Measurements from ENCODE around the gene NR2F1-AS1. TPM values are rescaled to one million over a fixed set of nuclear protein-coding genes. Genes with fewer than 3 reads are reported as not detected.
"Not testable (repeated sequence)": the region's sequence is repeated elsewhere in the genome, so short reads cannot be mapped to it uniquely, and the experiment has no call there.

Gene NR2F1-AS1
- polyA plus RNA-seq, 1 experiment = 29.9 TPM

DNA sequence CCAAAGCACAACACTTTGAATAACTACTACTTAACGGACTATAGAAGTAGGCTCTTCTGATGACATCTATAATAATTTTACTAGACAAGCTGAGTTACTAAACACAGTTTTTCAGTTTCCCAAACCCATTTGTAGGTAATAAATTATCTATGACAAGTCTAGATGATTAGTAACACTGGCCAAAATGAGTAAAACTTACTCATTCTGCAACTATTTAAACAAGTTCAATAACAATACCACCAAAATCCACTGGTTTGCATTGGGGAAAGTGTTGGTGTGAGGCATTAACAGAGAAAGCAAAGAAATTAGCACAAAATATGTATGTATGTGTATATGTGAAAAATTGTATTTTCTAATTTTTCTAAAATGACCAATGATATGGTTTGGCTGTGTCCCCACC is 119.3 kb downstream of the NR2F1-AS1 start:
- no peak for DNase-seq (ENCODE audit: low read depth, low spot score)

GRCh38 chr5:93460286-93460685 is 120.7 kb downstream of the NR2F1-AS1 start:
- POLR2A ChIA-PET = no interaction called here
- Histone ChIP-seq H3K9me3 (ENCODE audit: control insufficient read depth, insufficient read depth, low read length) (peaks cover 9% of the 10 kb centered on the region), H3K27me3 (ENCODE audit: control insufficient read depth, insufficient read depth, low read length) (no peaks in the 10 kb centered on the region), H3K4me3 (ENCODE audit: low read depth, low read length) (no peak overlapping the region), H3K27ac (ENCODE audit: low read depth, low read length) (no peak overlapping the region)
- CTCF ChIA-PET = no interaction called here
- TF ChIP-seq, protein P1, sequence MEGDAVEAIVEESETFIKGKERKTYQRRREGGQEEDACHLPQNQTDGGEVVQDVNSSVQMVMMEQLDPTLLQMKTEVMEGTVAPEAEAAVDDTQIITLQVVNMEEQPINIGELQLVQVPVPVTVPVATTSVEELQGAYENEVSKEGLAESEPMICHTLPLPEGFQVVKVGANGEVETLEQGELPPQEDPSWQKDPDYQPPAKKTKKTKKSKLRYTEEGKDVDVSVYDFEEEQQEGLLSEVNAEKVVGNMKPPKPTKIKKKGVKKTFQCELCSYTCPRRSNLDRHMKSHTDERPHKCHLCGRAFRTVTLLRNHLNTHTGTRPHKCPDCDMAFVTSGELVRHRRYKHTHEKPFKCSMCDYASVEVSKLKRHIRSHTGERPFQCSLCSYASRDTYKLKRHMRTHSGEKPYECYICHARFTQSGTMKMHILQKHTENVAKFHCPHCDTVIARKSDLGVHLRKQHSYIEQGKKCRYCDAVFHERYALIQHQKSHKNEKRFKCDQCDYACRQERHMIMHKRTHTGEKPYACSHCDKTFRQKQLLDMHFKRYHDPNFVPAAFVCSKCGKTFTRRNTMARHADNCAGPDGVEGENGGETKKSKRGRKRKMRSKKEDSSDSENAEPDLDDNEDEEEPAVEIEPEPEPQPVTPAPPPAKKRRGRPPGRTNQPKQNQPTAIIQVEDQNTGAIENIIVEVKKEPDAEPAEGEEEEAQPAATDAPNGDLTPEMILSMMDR (IDR thresholded peaks at IDR 0.05; ENCODE audit: low read depth, low read length) = no peak
- DNase-seq (ENCODE audit: low read depth, low spot score) = no peak

More for the DNA sequence above, 119.3 kb downstream of the NR2F1-AS1 start:
- TF ChIP-seq, protein P1 (IDR thresholded peaks at IDR 0.05; ENCODE audit: low read depth, low read length) = no peak
- POLR2A ChIA-PET = no interaction called here
- CTCF ChIA-PET = interaction anchor here (0.6 kb wide), 1 partner anchor 9 kb away, joined by 3 read pairs; no protein-coding TSS in a partner anchor
- H3K9me3 ChIP-seq (ENCODE audit: control insufficient read depth, insufficient read depth, low read length) = peaks cover 9% of the 10 kb centered on the region
- H3K27me3 ChIP-seq (ENCODE audit: control insufficient read depth, insufficient read depth, low read length) = no peaks in the 10 kb centered on the region
- no peak overlapping the region for H3K27ac ChIP-seq (ENCODE audit: low read depth, low read length)
- no peak overlapping the region for H3K4me3 ChIP-seq (ENCODE audit: low read depth, low read length)

DNA sequence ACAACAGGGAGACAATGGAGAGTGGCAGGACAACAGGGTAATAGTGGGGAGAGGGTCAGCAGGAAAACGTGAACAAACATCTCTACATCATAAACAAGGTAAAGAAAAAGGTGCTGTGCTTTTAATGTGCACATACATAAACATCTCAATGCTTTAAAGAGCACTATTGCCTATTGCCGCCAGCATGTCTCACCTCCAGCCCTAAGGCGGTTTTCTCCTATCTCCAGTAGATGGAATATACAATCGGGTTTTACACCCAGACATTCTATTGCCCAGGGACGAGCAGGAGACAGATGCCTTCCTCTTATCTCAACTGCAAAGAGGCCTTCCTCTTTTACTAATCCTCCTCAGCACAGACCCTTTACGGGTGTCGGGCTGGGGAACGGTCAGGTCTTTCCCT is 124.2 kb downstream of the NR2F1-AS1 start:
- H3K9me3 ChIP-seq (ENCODE audit: control insufficient read depth, insufficient read depth, low read length); H3K27ac ChIP-seq (ENCODE audit: low read depth, low read length); H3K4me3 ChIP-seq (ENCODE audit: low read depth, low read length); POLR2A ChIA-PET; CTCF ChIA-PET; DNase-seq (ENCODE audit: low read depth, low spot score); H3K27me3 ChIP-seq (ENCODE audit: control insufficient read depth, insufficient read depth, low read length): not testable (repeated sequence)

DNA sequence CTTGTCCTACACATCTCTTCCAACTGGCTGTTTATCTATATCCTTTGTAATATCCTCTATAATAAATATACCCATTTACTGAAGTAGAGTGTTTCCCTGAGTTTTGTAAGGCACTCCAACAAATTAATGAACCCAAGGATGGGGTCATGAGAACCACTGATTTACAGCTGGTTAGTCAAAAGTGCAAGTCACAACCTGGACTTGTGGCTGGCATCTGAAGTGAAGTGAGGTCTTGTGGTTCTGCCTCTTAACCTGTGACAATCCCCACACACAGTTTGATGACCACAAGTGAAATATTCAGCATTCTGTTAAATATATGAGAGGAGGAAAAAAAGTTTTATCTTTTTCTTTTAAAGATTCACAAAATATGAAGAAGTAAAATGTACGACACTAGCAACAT is 126.1 kb downstream of the NR2F1-AS1 start:
- Histone ChIP-seq H3K9me3 (ENCODE audit: control insufficient read depth, insufficient read depth, low read length) (no peaks in the 10 kb centered on the region; the same call in 1 of the 2 replicates), H3K27ac (ENCODE audit: low read depth, low read length) (no peak overlapping the region), H3K27me3 (ENCODE audit: control insufficient read depth, insufficient read depth, low read length) (no peaks in the 10 kb centered on the region), H3K4me3 (ENCODE audit: low read depth, low read length) (no peak overlapping the region)
- CTCF ChIA-PET = no interaction called here
- TF ChIP-seq, protein P1 (IDR thresholded peaks at IDR 0.05; ENCODE audit: low read depth, low read length) = no peak
- no peak for DNase-seq (ENCODE audit: low read depth, low spot score)
- POLR2A ChIA-PET = no interaction called here

DNA sequence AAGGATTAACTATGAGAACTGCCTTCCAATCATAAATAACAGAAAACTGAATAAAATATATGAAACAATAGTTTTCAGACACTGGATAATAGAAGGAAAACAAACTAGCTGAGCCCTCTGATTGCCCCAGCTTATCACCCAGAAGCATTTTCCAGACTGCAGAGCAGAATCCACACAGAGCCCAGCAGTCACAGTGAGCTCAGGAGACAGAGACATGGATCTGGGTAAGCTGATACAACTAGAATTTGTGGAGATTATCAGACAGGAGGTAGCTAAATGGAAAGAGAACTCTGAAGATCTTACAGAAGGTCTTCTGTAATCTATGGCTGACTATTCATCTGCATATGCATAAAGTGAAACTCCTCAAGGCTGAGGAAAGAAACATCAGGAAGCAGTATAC is 128.8 kb downstream of the NR2F1-AS1 start:
- Histone ChIP-seq H3K27me3 (ENCODE audit: control insufficient read depth, insufficient read depth, low read length) (no peaks in the 10 kb centered on the region), H3K9me3 (ENCODE audit: control insufficient read depth, insufficient read depth, low read length) (no peaks in the 10 kb centered on the region), H3K27ac (ENCODE audit: low read depth, low read length) (no peak overlapping the region), H3K4me3 (ENCODE audit: low read depth, low read length) (no peak overlapping the region)
- POLR2A ChIA-PET = no interaction called here
- TF ChIP-seq, protein P1 (IDR thresholded peaks at IDR 0.05; ENCODE audit: low read depth, low read length) = no peak
- no peak for DNase-seq (ENCODE audit: low read depth, low spot score)
- CTCF ChIA-PET = no interaction called here

DNA sequence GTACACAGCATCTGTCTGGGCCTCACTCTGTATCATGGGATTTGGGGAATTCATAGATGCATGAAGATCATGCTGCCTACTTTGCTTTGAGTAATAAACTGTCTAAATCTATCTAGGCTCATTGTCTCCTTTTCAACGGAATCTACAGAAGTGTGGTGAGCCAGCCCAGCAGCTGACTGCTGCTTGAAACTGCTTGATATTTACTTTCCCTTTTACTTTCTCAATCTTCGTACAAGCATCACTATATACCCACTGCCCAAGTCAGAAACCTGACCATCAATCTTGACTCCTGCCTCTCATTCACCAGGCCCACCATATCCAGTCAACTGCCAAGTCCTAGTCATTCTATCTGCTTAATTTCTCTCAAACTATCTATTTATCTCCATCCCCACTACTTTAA is 142.9 kb downstream of the NR2F1-AS1 start:
- CTCF ChIA-PET = no interaction called here

More for the DNA sequence above, 142.9 kb downstream of the NR2F1-AS1 start:
- POLR2A ChIA-PET = no interaction called here
- no peaks in the 10 kb centered on the region for H3K27me3 ChIP-seq (ENCODE audit: control insufficient read depth, insufficient read depth, low read length)
- TF ChIP-seq, protein P1 (IDR thresholded peaks at IDR 0.05; ENCODE audit: low read depth, low read length) = no peak
- no peak for DNase-seq (ENCODE audit: low read depth, low spot score)
- H3K9me3 ChIP-seq (ENCODE audit: control insufficient read depth, insufficient read depth, low read length) = peaks cover 9% of the 10 kb centered on the region
- H3K27ac ChIP-seq (ENCODE audit: low read depth, low read length) = no peak overlapping the region
- no peak overlapping the region for H3K4me3 ChIP-seq (ENCODE audit: low read depth, low read length)
